Activated CD4-positive, alpha-beta T cell treated with anti-CD3 and anti-CD28 coated beads for 1 hour (primary cell): ENCODE results near the gene KLHL6.
"Not testable (repeated sequence)": the region's sequence is repeated elsewhere in the genome, so short reads cannot be mapped to it uniquely, and the experiment has no call there.

Experiments
- DNase-seq: peaks from one replicate; pipeline ENCODE4 v3.0.0-alpha.2; 2020

KLHL6 gene

GRCh38 chr3:183443395-183444385 lies 111.8 kb downstream of the KLHL6 start:
- no peak for DNase-seq

- no peak for DNase-seq
Measured at GRCh38 chr3:183442994-183443393, 112.5 kb downstream of the KLHL6 start.

DNA sequence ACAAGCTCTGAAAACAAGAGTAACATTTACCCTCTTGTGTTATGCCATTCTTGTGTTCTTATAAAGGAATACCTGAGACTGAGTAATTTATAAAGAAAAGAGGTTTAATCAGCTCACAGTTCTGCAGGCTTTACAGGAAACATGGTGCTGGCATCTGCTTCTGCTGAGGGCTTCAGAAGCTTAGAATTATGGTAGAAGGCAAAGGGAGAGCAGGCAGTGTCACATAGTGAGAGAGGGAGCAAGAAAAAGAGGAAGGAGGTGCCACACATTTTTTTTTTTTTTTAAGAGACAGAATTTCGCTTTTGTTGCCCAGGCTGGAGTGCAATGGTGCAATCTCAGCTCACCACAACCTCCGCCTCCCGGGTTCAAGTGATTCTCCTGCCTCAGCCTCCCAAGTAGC lies 115.0 kb downstream of the KLHL6 start:
- not testable (repeated sequence) for DNase-seq

GRCh38 chr3:183439515-183439914 lies 116.0 kb downstream of the KLHL6 start:
- no peak for DNase-seq

DNA sequence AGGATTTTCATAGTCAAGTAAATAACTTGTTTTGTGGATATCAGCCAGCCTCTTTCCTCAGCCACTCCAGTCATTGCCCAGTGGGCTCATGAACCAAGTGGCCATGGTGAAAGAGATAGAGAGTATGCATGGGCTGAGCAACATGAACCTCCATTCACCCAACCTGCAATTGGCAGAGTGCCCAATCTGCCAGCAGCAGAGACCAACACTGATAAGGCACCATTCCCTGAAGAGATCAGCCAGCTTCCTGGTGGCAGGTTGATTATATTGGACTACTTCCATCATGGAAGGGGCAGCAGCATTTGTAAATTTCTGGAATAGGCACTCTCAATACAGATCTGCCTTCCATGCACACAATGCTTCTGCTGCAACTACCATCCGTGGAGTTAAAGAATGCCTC lies 116.8 kb downstream of the KLHL6 start:
- no peak for DNase-seq

DNA sequence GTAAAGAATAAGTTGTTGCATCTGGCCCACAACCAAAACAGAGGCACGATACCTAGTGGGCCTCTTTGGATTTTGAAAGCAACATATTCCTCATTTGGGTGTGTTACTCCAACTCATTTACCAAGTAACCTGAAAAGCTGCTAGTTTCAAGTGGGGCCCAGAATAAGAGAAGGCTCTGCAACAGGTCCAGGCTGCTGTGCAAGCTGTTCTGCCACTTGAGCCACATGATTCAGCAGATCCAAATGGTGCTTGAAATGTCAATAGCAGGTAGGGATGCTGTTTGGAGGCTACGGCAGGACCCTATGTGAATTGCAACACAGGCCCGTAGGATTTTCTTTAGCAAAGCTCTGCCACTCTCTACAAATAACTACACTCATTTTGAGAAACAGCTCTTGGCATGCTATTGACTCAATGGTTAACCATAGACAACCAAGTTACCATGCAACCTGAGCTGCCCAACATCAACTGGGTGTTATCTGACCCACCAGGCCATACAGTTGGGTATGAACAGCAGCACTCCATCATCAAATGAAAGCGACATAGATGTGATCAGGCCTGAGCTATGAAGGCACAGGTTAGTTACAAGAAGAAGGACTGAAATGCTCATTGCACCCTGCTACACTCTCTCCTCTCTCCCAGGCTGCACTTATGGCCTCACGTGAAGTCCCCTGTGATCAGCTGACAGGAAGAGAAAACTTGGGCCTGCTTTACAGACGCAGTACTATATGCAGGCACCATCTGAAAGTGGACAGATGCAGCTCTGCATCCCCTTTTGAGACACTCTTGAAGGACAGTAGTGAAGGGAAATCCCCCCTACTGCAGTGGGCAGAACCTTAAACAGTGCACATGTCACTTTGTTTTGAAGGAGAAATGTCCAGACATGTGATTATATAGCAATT lies 117.6 kb downstream of the KLHL6 start:
- no peak for DNase-seq
